ENCODE data around the gene KANK2. TPM values are rescaled to one million over a fixed set of nuclear protein-coding genes. Genes with fewer than 3 reads are reported as not detected.
A peak's percentile ranks its signal among the peaks of the same experiment; 100 is the strongest.
"Not testable (repeated sequence)": the region's sequence is repeated elsewhere in the genome, so short reads cannot be mapped to it uniquely, and the experiment has no call there.

The KANK2 gene
- total RNA-seq, 1 experiment from 2014 or later, result 73.5 TPM

DNA sequence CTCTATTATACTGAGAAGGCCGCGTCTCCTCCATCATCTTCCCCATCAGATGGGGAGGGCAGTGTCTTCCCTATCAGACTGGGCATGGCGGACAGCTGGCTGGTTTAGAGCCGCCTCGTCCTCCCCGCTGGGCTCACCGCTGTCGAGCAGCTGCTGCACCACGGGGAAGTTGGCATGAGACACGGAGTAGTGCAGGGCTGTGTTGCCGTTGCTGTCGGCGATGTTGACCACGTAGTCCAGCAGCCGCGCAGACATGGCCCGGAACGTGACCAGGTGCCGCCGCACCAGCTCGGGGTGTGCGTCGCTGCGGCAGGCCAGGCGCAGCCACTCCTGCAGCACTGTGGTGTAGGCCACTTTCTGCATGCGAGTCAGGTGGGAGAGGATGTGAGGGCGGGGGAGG is 23.0 kb downstream of the KANK2 start:
- DNase-seq (ENCODE audit: low read depth), result no peak

DNA sequence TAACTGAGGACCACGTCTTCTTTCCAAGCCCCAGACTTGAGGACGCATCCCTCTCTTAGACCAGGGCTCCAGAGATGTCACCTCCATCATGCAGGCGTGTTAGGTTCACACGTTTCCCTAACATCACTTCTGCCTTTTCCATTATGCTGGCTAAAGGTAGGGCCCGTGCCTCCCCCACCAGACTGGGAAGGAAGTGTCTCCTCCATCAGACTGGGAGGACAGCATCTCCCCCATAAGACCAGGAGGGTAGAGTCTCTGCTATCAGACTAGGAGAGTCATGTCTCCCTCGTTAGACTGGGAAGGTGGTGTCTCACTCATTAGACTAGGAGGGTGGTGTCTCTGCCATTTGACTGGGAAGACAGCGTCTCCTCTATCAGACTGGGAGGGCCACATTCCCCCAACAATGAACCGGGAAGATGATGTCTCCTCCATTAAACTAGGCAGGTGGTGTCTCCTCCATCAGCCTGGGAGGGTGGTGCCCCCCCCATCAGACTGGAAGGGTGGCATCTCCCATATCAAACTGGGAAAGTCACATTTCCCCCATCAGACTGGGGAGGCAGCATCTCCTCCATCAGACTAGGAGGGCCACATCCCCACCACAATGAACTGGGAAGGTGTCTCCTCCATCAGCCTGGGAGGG is 23.7 kb downstream of the KANK2 start:
- no peak for DNase-seq (ENCODE audit: low read depth)

DNA sequence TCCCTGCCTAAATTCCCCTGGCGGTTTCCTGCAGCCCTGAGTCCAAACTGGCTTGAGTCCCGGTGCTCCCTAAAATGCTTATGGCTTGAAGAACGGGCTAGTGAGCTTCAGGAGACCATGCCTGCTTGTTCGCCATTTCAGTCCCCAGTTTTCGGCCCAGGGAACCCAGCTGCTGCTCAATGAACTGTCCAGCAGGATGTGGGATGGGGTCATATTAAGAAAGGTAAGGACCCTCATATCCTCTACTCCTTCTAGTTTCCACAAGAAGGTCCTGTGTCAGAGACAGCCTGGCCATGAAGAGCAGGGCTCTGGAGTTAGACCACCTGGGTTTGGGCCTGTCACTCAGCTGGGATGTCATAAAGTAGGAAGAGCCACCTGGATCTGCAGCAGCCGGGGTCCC is 24.8 kb downstream of the KANK2 start:
- DNase-seq (ENCODE audit: low read depth), result no peak

DNA sequence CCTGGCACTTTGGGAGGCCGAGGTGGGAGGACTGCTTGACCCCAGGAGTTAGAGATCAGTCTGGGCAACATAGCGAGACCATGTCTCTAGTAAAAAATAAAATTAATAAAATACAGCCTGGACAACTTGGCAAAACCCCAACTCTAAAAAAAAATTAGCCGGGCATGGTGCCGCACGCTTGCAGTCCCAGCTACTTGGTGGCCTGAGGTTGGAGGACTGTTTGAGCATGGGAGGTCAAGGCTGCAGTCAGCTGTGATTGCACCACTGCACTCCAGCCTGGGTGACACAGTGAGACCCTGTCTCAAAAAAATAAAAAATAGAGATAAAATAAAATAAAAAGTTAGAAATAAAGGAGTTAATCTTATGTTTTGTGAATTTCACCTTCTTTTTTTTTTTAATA is 26.2 kb downstream of the KANK2 start:
- DNase-seq (ENCODE audit: low read depth), result no peak

DNA sequence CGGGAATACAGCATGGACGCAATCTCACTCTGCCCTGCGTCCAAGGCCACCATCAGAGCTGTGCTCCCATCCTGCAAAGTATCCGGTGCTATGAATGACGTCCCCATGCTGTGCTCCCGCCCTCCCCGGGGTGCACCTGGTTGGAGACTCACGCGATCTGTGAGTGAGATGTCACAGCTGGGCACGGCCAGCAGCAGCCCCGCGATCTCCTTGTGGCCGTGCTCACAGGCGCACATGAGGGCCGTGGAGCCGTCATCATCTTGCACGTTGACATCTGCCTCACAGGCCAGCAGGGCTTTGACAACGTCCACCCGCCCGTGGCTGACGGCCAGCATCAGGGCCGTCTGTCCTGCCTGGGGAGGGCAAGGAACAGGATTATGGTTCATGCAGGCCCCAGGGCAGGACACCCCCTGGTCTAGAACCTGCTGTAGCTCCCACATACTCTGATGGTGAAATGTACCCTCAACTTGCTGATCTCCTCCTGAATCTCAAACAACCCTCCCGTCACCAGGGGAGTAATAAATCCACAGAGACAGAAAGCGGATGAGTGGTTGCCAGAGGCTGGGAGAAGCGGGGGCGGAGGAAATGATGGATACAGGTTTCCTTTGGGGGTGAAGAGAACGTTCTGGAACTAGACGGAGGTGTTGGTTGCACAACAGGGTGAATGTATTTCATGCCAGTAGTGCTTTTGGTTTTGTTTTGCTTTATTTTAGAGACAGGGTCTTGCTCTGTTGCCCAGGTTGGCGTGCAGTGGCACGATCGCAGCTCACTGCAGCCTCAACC is 27.3 kb downstream of the KANK2 start:
- DNase-seq (ENCODE audit: low read depth), result no peak

DNA sequence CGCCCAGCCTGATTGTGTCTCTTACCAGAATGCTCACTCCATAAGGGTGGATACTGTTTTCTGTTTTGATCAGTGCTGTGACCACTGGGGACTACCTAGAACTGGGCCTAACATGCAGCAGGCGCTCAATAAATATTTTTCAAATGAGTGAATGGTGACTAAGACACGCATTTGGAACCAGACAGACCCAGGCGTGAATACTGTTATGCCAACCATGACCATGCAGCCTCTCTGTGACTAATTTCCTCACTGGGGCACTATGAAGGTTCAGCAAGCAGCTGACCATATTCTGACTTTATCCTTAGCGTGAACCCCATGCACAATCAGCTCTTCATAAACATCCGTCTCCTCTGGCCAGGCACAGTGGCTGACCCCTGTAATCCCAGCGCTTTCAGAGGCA is 28.8 kb downstream of the KANK2 start:
- DNase-seq (ENCODE audit: low read depth), result peak; percentile 99

DNA sequence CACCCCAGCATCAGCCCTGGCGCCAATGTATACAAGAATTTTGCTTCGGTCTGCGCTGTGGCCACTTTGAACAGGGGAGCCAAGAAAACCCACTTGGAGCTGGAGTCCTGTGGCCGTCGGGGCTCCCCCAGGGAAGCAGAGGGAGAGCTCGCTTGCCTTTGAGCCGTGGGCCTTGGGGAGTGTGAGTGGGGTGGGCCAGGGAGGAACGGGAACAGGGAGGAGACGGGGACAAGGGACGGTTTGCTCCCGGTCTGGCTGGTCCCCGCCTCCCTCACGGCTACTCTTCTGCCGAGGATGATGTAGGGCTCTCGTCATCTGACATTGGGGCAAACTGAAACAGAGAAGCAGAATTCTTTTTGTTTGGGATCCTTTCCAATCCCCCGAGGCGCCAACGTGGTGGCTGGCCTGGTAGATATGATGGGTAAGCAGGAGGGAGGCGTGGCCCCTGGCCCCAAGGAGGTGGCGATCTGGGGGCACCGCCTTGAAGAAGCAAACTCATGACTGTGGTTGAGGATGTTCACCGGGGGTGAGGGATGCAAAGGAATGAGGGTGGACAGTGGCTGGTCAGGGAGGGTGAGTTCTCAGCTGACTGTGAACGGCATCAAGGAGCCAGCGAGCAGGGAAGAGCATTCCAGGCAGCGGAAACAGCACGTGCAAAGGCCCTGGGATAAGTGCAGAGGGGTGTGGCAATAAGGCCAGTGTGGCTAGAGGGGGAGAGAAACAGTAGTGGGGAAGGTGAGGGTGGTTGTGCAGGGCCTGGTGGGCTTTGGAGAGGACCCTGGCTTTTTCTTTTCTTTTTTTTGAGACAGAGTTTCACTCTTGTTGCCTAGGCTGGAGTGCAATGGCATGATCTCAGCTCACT is 30.8 kb downstream of the KANK2 start:
- DNase-seq (ENCODE audit: low read depth), result no peak

DNA sequence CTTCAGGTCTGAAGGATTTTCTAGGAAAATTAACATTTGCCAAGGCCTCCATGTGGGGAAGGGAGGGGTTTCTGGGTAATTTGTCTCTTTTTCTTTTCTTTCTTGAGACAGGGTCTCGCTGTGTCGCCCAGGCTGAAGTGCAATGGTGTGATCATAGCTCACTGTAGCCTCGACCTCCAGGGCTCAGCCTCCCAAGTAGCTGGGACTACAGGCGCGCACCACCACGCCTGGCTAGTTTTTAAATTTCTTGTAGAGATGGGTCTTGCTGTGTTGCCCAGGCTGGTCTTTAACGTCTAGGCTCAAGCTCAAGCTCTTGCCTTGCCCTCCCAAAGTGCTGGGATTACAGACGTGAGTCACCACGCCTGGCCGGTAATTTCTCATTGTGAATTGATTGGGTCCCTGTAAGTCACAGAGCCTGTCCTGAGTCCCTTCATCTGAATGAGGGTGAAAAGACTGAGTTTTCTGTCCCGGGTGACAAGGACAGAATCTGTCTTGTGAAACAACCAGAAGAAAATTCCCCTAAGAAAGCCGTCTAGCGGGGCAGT is 31.8 kb downstream of the KANK2 start:
- DNase-seq (ENCODE audit: low read depth), result no peak

DNA sequence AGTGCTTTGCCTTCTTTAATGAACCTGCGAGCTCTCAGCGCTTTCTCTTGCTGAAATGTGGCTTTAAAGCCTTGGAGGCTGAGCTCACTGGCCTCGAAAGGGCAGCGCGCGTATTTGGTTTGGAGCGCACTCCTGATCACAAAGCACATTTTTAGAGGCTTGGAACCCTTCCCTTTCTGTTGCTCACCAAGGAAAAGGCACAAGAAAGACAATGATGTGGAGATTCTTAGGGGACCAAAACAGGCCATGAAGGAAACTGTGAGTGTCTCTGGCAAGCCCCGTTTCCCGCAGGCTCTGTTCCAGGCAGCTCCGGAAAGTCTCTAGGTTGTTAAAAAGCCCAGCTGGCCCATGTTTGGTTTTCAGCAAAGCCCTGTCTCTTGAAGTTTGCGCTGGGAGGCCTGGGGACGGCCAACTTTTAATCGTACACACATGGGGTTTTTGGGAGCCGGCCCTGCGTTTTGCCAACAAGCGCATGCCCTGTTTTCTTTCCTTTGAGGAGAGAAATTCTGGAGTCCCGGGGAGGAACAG is 32.4 kb downstream of the KANK2 start:
- no peak for DNase-seq (ENCODE audit: low read depth)

DNA sequence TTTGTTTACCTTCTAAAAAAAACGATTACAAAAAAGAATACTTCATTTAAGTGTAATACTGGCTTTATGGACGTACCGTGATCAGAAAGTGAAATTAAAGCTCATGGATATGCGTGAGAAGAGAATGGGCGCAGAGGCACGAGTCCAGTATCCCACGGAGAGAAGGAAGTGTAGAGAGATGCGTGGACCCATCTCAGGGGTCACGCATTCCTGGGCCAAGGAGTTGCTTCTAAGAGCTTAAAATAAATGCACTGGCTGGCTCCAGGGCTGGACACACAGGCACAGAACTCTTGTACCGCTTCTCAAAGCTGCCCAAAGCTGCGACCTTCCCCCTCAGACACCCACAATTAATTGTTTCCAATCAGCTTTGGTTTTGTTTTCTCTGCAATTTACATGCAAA is 33.0 kb downstream of the KANK2 start:
- no peak for DNase-seq (ENCODE audit: low read depth)

DNA sequence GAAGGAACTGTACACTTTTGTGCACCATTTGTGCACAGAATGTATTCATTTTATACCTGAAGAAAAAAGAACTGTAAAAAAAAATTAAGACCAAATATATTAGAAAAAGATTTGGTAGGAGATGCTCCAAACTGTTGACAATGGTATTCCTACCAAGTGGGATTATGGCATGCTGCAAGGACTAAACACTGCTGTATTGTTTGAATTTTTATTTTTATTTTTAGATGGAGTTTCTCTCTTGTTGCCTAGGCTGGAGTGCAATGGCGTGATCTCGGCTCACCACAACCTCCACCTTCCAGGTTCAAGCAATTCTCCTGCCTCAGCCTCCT is 36.9 kb downstream of the KANK2 start:
- not testable (repeated sequence) for DNase-seq (ENCODE audit: low read depth)

DNA sequence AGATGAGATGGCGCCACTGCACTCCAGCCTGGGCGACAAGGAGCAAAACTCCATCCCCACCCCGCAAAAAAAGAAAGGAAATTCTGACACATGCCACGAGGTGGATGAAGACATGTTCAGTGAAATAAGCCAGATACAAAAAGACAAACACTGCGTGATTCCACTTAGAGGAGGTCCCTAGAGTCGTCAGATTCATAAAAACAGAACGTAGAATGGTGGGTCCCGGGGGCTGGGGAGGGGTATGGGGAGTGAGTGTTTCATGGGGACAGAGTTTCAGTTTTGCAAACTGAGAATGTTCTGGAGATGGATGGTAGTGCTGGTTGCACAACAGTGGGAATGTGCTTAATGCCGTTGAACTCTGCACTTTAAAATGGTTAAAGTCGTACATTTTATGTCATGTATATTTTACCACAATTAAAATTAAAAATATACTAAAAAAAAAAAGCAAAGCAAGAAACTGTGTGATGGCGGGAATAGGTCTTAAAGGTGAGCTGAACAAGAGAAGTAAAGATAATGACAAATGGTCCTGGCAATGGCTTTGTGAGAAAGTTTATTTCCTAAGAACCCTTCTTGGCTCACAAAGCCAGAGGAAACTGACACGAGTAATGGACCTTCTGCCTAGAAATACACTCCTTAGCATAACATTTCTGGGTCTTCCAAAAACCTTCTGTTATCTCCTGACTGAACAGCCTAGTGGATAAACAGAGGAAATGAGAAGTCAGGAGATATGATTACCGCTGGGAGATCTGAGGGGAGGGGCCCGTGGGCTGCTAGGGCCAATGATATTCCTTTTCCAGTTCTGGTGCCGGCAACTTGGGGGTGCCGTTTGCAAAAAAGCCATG is 37.5 kb downstream of the KANK2 start:
- no peak for DNase-seq (ENCODE audit: low read depth)

DNA sequence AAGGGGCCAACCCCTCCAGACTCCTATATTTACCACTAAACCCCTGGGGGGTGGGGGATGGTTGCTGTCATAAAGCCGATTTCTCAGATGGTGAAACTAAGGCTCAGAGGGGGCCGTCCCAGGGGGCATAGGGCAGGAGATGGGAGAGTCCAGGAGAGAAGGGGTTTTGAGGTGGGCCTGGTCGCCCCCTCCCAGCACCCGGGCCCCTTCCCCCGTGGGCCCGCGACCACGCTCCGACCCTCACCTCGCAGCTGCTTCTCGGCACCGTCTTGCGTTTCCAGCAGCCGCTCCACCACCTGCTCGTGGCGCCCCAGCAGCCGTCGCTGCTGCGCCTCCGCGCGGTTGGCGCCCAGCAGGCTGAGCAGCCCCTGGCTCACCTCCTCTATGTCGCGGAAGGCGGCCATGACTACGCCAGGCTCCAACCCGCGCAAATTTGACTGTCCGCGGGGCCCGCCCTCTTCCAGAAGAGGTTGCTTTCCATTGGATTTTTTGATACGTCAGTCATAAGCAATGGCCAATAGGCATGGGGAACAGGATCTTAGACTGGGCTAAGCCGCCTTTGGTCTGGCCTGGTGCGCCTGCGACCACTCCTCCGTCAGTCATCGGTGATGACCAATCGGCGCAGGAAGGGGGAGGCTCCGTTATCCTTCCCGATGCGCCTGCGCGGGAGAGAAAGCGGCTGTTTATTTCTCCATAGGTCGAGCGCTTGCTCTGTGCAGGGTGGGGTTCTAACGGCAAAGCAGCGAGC is 41.8 kb downstream of the KANK2 start, which contains the start of gene SPC24:
Gene SPC24, minus strand, starts transcription at position 410 of the 748 bp plus-strand sequence. Its CDS starts 6 bp downstream, at position 404.
- DNase-seq (ENCODE audit: low read depth), result peak; percentile 98

DNA sequence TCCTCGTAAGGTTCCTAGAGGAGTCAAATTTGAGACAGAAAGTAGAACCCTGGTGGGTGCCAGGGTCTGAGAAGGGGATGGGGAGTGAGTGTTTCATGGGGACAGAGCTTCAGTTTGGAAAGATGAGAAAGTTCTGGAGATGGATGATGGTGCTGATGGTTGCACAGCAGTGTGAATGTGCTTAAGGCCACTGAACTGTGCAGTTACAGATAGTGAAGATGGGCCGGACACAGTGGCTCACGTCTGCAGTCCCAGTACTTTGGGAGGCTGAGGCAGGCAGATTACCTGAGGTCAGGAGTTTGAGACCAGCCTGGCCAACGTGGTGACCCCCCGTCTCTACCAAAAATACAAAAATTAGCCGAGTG is 42.7 kb downstream of the KANK2 start:
- DNase-seq (ENCODE audit: low read depth), result no peak

DNA sequence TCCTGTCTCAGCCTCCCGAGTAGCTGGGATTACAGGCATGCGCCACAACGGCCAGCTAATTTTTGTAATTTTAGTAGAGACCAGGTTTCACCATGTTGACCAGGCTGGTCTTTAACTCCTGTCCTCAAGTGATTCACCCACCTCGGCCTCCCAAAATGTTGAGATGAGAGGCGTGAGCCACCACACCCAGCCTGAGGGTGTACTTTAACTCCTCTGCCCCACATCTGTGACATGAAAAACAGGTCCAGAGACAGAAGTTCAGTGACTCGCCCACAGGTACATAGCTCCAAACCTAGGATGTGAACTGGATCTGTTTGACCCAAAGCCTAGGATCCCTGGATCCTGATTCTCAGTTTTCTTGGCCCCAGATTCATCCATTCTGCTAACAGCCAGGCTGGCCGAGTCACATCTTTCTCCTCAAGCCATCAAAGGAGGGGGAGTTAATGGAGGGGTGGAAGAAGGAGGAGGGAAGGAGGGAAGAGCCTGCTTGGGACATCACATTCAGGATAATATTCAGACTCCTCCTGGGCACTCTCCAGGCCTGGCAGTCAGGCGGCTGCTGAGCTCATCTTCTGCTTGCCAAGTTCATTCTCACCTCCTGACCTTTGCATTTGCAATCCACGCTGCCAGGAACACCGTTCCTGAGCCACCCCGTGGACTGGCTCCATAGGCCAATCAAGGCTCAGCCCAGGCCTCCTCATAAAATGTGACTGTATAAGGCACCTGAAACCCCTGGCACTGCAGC is 44.9 kb downstream of the KANK2 start:
- no peak for DNase-seq (ENCODE audit: low read depth)

DNA sequence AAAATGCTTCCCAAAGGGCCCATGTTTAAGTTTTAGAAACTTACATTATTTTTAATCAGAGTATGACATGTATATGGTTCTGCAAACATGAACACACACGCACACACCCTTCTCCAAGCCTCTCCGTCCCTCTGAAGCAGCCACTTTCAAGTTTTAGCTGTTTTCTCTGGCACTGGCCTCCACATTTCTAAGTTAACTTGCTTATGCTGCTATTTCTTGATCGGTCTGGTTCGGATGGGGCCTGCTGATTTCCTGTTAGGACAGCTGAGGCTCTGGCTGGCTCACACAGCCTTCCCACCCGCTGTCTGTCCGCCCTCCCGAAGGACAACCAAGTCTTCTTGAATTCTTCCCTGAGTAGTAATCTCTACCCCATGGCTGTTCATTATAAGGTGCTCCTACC is 46.2 kb downstream of the KANK2 start:
- DNase-seq (ENCODE audit: low read depth), result no peak

DNA sequence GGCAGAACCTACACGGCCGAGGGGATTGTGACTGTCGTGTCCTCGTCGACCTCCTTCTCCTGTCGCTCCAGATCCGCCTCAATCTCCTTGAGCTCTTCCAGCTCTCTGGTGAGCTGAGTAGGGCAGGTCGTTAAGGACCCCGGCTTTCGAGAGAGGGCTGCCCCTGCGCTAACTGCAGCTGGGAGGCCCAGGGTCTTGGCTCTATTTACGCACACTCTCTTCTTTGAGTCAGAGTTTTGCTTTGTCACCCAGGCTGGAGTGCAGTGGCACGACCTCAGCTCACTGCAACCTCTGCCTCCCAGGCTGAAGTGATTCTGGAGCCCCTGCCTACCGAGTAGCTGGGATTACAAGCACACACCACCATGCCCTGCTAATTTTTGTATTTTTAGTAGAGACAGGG is 49.3 kb downstream of the KANK2 start:
- DNase-seq (ENCODE audit: low read depth), result no peak

DNA sequence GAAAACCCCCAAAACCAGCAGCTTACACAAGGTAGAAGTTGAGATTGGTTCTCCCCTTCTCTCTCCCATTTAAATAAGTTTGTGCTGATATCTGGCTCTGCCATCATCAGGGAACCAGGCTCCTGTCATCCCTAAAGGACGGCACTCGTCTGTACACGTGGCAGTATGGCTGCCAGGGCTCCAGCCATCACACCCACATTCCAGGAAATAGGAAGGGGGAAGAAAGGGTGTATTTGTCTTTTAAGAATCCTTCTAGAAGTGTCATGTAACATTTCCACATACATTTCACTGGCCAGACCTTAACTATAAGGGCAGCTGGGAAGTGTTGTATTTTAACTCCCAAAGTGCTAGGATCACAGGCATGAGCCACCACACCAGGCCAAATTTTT is 51.8 kb downstream of the KANK2 start:
- no peak for DNase-seq (ENCODE audit: low read depth)

DNA sequence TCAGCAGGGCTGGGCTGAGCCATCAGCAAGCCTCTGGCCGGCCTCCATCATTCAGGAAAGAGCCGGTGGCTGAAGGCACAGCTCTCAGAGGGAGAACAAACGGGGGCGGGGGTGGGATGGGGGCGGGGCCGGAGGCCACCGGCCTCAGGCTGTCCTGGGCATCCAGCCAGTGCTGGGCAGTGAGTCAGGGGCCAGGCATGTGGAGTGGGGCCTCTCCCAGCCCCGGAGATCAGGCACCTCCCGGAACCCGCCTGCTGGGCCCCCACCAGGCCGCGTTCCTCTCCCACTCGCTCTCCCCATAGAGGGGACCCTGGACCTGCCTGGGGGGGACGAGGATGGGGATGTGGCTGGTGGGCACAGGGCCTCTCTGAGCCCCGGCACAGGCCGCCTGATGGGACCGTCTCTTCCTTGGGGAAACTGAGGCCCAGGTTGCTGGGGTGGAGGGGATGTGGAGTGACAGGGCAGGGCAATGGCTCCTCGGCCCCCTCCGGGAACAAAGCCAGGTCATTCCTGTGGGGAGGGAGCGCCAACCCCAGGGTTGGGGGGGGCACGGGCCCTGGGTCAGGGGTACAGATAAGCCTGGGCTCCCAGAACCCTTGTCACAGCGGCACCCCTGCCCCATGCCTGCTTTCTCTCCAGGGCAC is 54.7 kb downstream of the KANK2 start:
- peak; percentile 91 for DNase-seq (ENCODE audit: low read depth)
